Measurements from ENCODE around the gene LRIG1.

LRIG1 gene

GRCh38 chr3:66501483-66502244 is 842 bp upstream of the LRIG1 start:
- no peak overlapping the region for H3K27ac ChIP-seq (replicated peaks)
- no peak overlapping the region for H3K4me3 ChIP-seq (replicated peaks; ENCODE audit: insufficient read depth, low read length)
- TF ChIP-seq SPI1 (IDR thresholded peaks at IDR 0.05; ENCODE audit: borderline replicate concordance, low read depth) = no peak
- no peak for TF ChIP-seq GABPA (IDR thresholded peaks at IDR 0.05; ENCODE audit: low read depth)
- TF ChIP-seq POLR2AphosphoS5 (IDR thresholded peaks at IDR 0.05; ENCODE audit: low read depth) = no peak
- TF ChIP-seq REST (IDR thresholded peaks at IDR 0.05; ENCODE audit: insufficient replicate concordance, low read depth) = no peak
- TF ChIP-seq CTCF (IDR thresholded peaks at IDR 0.05; ENCODE audit: insufficient read depth, low read length) = no peak
- H3K27me3 ChIP-seq (ENCODE audit: insufficient read depth, poor library complexity, severe bottlenecking) = peaks cover 29% of the 10 kb centered on the region
- no peak for DNase-seq (ENCODE audit: low read depth in 1 of 2, low spot score in 1 of 2)

GRCh38 chr3:66499881-66500575 is 794 bp downstream of the LRIG1 start:
- DNase-seq (ENCODE audit: low read depth in 1 of 2, low spot score in 1 of 2) = no peak
- peaks cover 29% of the 10 kb centered on the region for H3K27me3 ChIP-seq (ENCODE audit: insufficient read depth, poor library complexity, severe bottlenecking)
- H3K27ac ChIP-seq (replicated peaks) = no peak overlapping the region
- H3K4me3 ChIP-seq (replicated peaks; ENCODE audit: insufficient read depth, low read length) = no peak overlapping the region
- TF ChIP-seq POLR2AphosphoS5 (IDR thresholded peaks at IDR 0.05; ENCODE audit: low read depth) = no peak
- TF ChIP-seq REST (IDR thresholded peaks at IDR 0.05; ENCODE audit: insufficient replicate concordance, low read depth) = no peak
- TF ChIP-seq GABPA (IDR thresholded peaks at IDR 0.05; ENCODE audit: low read depth) = no peak
- TF ChIP-seq CTCF (IDR thresholded peaks at IDR 0.05; ENCODE audit: insufficient read depth, low read length) = no peak
- TF ChIP-seq SPI1 (IDR thresholded peaks at IDR 0.05; ENCODE audit: borderline replicate concordance, low read depth) = no peak

GRCh38 chr3:66498687-66499621 is 1.9 kb downstream of the LRIG1 start:
- DNase-seq (ENCODE audit: low read depth in 1 of 2, low spot score in 1 of 2) = no peak
- Histone ChIP-seq H3K27me3 (ENCODE audit: insufficient read depth, poor library complexity, severe bottlenecking) (peaks cover 29% of the 10 kb centered on the region), H3K4me3 (replicated peaks; ENCODE audit: insufficient read depth, low read length) (no peak overlapping the region), H3K27ac (replicated peaks) (no peak overlapping the region)
- TF ChIP-seq REST (IDR thresholded peaks at IDR 0.05; ENCODE audit: insufficient replicate concordance, low read depth) (no peak), GABPA (IDR thresholded peaks at IDR 0.05; ENCODE audit: low read depth) (no peak), CTCF (IDR thresholded peaks at IDR 0.05; ENCODE audit: insufficient read depth, low read length) (no peak), POLR2AphosphoS5 (IDR thresholded peaks at IDR 0.05; ENCODE audit: low read depth) (no peak), SPI1 (IDR thresholded peaks at IDR 0.05; ENCODE audit: borderline replicate concordance, low read depth) (no peak)
